Gastrocnemius medialis (tissue), 4 donors: ENCODE data around the gene N4BP2L2. TPM values are rescaled to one million over a fixed set of nuclear protein-coding genes. Genes with fewer than 3 reads are reported as not detected.
A peak's percentile ranks its signal among the peaks of the same experiment; 100 is the strongest.

Experiments
- ATAC-seq, 2 donors: fragments of 150-250 bp; one replicate each; pipeline ENCODE4 v1.9.1; 2016
- DNase-seq, 2 donors: peaks; one replicate each; pipeline ENCODE4 v3.0.0-alpha.2; 2019
- H3K27ac ChIP-seq, 4 donors: fragments of 200-600 bp; sonication (generic); 1 replicate in 1 of 4; 2 replicates in 3 of 4; pipeline ENCODE4 v1.5.1; 2016 to 2018; ENCODE audit warnings: mild to moderate bottlenecking in 2 of 4, moderate library complexity in 1 of 4
- H3K27me3 ChIP-seq, 3 donors: fragments of 200-600 bp; sonication (generic) in 2 of 3; 1 replicate in 1 of 3; 2 replicates in 2 of 3; pipeline versions ENCODE4 v1.5.1 to v1.6.0; 2016 to 2019; ENCODE audit warnings: mild to moderate bottlenecking in 1 of 3, moderate library complexity in 1 of 3
- H3K36me3 ChIP-seq, 2 donors: fragments of 200-600 bp; sonication (generic) in 1 of 2; one replicate each; pipeline ENCODE4 v1.5.1; 2017 to 2018
- H3K4me1 ChIP-seq, 2 donors: fragments of 200-600 bp; sonication (generic) in 1 of 2; one replicate each; pipeline ENCODE4 v1.5.1; 2016 to 2017; ENCODE audit warnings: mild to moderate bottlenecking in 2 of 2
- H3K4me3 ChIP-seq, 4 donors: fragments of 200-600 bp; sonication (generic) in 3 of 4; 1 replicate in 1 of 4; 2 replicates in 3 of 4; pipeline ENCODE4 v1.5.1; 2016 to 2019; ENCODE audit warnings: mild to moderate bottlenecking in 2 of 4
- H3K9me3 ChIP-seq, 3 donors: fragments of 200-600 bp; sonication (generic) in 2 of 3; 1 replicate in 1 of 3; 2 replicates in 2 of 3; pipeline ENCODE4 v1.5.1; 2016 to 2019
- POLR2A ChIP-seq, 2 donors: fragments of 450-650 bp; IDR thresholded peaks; one replicate each; pipeline ENCODE4 v1.6.1; 2017; ENCODE audit warnings: antibody characterized with exemption in 2 of 2, mild to moderate bottlenecking in 2 of 2, moderate library complexity in 2 of 2
- in situ Hi-C, 4 donors: fragments of 200-750 bp; cut with MboI; loops; one replicate each; pipeline versions ENCODE4 v1.15.0 to v1.8.0; 2017; ENCODE audit warnings: low sequenced_read_pairs in 4 of 4
- intact Hi-C: fragments of 100-400 bp; cut with DNase I; formaldehyde crosslinking; loops from one replicate; pipeline ENCODE4 v1.15.1; 2023; ENCODE audit warnings: low total_unique reads
- total RNA-seq, 4 donors: library from RNA; depleted of rRNA; stranded (reverse); fragments of >200 nt; gene quantifications; one replicate each; pipeline versions ENCODE4 v1.1.0 to v1.2.3, GENCODE V29; 2016
- TF ChIP-seq, protein P1 (sequence below), 5 experiments: fragments of 450-650 bp in 3 of 5; fragments of 200-600 bp in 2 of 5; sonication (generic) in 2 of 5; IDR thresholded peaks in 4 of 5; conservative IDR thresholded peaks in 1 of 5; 1 replicate in 4 of 5; 2 replicates in 1 of 5; pipeline ENCODE4 v1.5.1; 2016 to 2019; ENCODE audit warnings: antibody characterized with exemption in 5 of 5, mild to moderate bottlenecking in 3 of 5, moderate library complexity in 3 of 5

The N4BP2L2 gene
- total RNA-seq, 4 donors from 2014 or later: 52.2 to 370 (median 176) TPM

DNA sequence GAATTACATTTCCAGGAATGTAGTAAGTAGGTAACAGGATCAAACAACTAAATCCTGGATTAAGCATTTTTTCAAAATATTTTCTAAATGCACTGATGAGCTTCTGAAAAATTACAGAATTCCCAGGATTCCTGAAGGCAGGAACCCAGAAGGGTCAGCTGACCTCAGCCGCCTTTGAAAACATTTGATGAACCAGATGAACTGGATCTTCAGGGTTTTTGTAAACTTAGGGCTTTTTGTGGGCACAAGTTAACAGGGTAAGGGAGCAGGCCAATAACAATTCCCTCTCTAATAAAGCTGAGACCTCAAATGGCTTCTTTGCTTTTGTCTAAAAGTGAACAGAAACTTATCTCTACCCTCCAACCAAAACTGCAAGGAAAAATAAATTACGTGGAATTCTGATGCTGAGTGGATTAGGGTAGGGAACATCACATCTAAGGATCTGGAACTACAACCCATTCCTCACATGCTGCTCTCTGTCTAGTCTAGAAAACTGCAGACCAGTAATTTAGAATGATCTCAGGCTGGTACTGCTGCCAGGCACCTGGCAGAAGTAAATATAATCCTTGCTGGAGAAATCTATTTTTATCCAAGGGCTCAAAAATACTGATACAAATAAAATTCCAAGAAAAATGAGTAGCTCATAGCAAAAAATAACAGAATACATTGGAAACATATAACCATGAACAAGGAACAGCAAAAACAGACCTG lies 62.4 kb downstream of the N4BP2L2 start:
- peak overlapping the region; percentile 63 to 82 (median 67) for H3K27ac ChIP-seq
- peaks cover 49 to 57% of the 10 kb centered on the region in 2 donors for H3K4me1 ChIP-seq
- no peaks in the 10 kb centered on the region for H3K36me3 ChIP-seq
- in situ Hi-C loops (no loop called here), intact Hi-C loops (no loop called here)
- no peak overlapping the region for H3K4me3 ChIP-seq
- TF ChIP-seq, protein P1, sequence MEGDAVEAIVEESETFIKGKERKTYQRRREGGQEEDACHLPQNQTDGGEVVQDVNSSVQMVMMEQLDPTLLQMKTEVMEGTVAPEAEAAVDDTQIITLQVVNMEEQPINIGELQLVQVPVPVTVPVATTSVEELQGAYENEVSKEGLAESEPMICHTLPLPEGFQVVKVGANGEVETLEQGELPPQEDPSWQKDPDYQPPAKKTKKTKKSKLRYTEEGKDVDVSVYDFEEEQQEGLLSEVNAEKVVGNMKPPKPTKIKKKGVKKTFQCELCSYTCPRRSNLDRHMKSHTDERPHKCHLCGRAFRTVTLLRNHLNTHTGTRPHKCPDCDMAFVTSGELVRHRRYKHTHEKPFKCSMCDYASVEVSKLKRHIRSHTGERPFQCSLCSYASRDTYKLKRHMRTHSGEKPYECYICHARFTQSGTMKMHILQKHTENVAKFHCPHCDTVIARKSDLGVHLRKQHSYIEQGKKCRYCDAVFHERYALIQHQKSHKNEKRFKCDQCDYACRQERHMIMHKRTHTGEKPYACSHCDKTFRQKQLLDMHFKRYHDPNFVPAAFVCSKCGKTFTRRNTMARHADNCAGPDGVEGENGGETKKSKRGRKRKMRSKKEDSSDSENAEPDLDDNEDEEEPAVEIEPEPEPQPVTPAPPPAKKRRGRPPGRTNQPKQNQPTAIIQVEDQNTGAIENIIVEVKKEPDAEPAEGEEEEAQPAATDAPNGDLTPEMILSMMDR (IDR thresholded peaks at IDR 0.05 in 4 of 5, conservative IDR thresholded peaks at IDR 0.05 in 1 of 5): no peak
- TF ChIP-seq POLR2A (IDR thresholded peaks at IDR 0.05): no peak
- ATAC-seq (peak; percentile 42 to 67), DNase-seq (no peak)
- no peaks in the 10 kb centered on the region for H3K9me3 ChIP-seq
- no peaks in the 10 kb centered on the region for H3K27me3 ChIP-seq

DNA sequence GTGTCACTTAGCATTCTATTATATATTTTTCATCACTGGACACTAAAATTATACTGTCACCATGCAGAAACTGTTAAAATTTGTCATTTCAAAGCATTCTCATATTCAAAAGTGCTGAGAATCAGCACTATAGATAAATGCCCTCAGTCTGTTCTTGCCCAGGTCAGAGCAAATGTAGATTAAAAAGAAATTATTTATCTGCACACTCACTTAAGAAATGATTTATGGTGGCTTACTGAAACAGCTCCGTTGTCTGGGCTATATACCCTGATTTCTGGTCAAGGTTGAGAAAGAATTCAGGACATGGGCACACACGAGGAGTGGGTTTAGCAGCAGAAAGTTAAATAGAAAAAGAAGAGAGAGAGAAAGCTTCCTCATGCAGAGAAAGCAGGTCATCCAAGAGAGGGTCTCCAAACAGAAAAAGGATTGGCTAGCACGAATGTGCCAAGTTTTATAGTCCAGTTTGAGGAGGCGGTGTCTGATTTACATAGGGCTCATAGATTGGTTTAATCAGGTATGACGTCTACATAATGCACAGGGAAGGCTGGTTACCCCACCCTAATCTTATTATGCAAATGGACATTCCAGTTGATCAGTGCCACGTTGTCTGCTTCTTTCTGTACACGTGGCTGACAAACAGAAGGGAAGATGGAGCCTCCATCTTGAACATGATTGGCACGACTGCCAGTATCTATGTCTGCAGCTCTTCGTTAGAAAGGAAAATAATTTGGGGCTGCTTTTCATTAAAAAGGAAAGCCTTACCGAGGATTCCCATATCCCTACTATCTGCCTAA lies 63.4 kb downstream of the N4BP2L2 start:
- Histone ChIP-seq H3K4me3 (no peak overlapping the region), H3K27me3 (no peaks in the 10 kb centered on the region), H3K27ac (peak overlapping the region in 2 of 4 donors; percentile 63 to 82), H3K36me3 (no peaks in the 10 kb centered on the region), H3K4me1 (peaks cover 53 to 57% of the 10 kb centered on the region in 2 donors), H3K9me3 (no peaks in the 10 kb centered on the region)
- no peak for DNase-seq
- in situ Hi-C loops (no loop called here), intact Hi-C loops (no loop called here)
- TF ChIP-seq POLR2A (IDR thresholded peaks at IDR 0.05): no peak
- TF ChIP-seq, protein P1 (IDR thresholded peaks at IDR 0.05 in 4 of 5, conservative IDR thresholded peaks at IDR 0.05 in 1 of 5): no peak
- ATAC-seq: no peak

DNA sequence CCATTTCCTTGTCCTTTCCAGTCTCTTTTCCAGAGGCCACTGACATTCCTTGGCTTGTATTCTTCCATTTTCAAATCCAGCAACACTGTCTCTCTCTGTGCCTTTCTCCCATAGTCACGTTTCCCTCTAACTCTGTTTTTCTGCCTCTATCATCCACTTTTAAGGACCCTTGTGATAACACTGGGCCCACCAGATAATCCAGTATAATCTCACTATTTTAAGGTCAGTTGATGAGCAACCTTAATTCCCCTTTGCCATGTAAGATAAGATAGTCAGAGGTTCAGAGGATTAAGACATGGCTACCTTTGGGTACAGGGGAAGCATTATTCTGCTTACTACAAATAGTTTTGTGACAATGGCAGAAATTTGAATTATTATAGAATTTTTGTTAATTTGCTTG lies 64.9 kb downstream of the N4BP2L2 start:
- no peaks in the 10 kb centered on the region for H3K36me3 ChIP-seq
- no peak for DNase-seq
- intact Hi-C loops: no loop called here
- no peak overlapping the region for H3K4me3 ChIP-seq
- no peaks in the 10 kb centered on the region for H3K9me3 ChIP-seq
- peak overlapping the region in 2 of 4 donors; percentile 68 to 70 for H3K27ac ChIP-seq
- in situ Hi-C loops: no loop called here
- TF ChIP-seq, protein P1 (IDR thresholded peaks at IDR 0.05 in 4 of 5, conservative IDR thresholded peaks at IDR 0.05 in 1 of 5): no peak
- no peak for TF ChIP-seq POLR2A (IDR thresholded peaks at IDR 0.05)
- peaks cover 53 to 57% of the 10 kb centered on the region in 2 donors for H3K4me1 ChIP-seq
- H3K27me3 ChIP-seq: no peaks in the 10 kb centered on the region
- no peak for ATAC-seq

DNA sequence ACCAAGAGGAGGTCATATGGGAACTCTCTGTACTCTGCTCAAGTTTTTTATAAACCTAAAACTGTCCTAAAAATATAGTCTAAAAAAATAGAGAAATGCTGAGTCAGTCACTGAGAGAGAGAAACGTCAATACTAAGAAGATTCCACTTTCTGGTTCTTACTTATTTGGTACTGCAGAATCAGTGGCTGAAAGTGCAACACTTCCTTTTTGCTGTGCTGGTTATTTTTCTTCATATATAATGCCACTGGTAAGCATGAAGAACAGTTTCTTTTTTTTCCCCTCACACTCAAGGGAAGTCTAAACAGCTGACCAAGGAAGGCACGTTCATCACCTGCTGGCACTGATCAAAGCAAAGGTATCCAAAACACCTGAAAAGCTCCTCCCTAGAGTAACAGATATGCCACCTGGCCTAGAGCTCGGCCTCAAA lies 66.4 kb downstream of the N4BP2L2 start:
- intact Hi-C loops (no loop called here), in situ Hi-C loops (no loop called here)
- ATAC-seq (peak in 1 of 2 donors; percentile 15), DNase-seq (no peak)
- Histone ChIP-seq H3K4me1 (peaks cover 53% of the 10 kb centered on the region in 2 donors), H3K4me3 (no peak overlapping the region), H3K36me3 (no peaks in the 10 kb centered on the region), H3K27ac (peak overlapping the region; percentile 52 to 70 (median 62)), H3K27me3 (no peaks in the 10 kb centered on the region), H3K9me3 (no peaks in the 10 kb centered on the region)
- TF ChIP-seq, protein P1 (IDR thresholded peaks at IDR 0.05 in 4 of 5, conservative IDR thresholded peaks at IDR 0.05 in 1 of 5): no peak
- TF ChIP-seq POLR2A (IDR thresholded peaks at IDR 0.05): no peak
